Gastroesophageal sphincter (tissue), 4 donors: Measurements from ENCODE around the gene GABRR3. TPM values are rescaled to one million over a fixed set of nuclear protein-coding genes. Genes with fewer than 3 reads are reported as not detected.

ENCODE experiments used
- ATAC-seq: fragments of 150-250 bp; one replicate; pipeline ENCODE4 v1.9.1; 2016; ENCODE audit warnings: mild to moderate bottlenecking, moderate library complexity
- H3K27ac ChIP-seq, 4 donors: fragments of 200-600 bp; sonication (generic) in 3 of 4; 1 replicate in 3 of 4; 2 replicates in 1 of 4; pipeline ENCODE4 v1.5.1; 2016 to 2019
- H3K27me3 ChIP-seq: fragments of 200-600 bp; sonication (generic); one replicate; pipeline ENCODE4 v1.5.1; 2019
- H3K36me3 ChIP-seq, 2 donors: fragments of 200-600 bp; sonication (generic); one replicate each; pipeline ENCODE4 v1.5.1; 2019; ENCODE audit warnings: control low read depth in 1 of 2
- H3K4me1 ChIP-seq, 3 donors: fragments of 200-600 bp; sonication (generic); 1 replicate in 2 of 3; 2 replicates in 1 of 3; pipeline ENCODE4 v1.5.1; 2016 to 2019; ENCODE audit warnings: control low read depth in 2 of 3
- H3K4me3 ChIP-seq, 2 donors: fragments of 200-600 bp; sonication (generic); one replicate each; pipeline ENCODE4 v1.5.1; 2019; ENCODE audit warnings: mild to moderate bottlenecking in 1 of 2, moderate library complexity in 1 of 2
- H3K9me3 ChIP-seq, 3 donors: fragments of 200-600 bp; sonication (generic); one replicate each; pipeline ENCODE4 v1.5.1; 2017 to 2019; ENCODE audit warnings: control low read depth in 2 of 3
- EP300 ChIP-seq: sonication (generic); formaldehyde crosslinking; IDR thresholded peaks from one replicate; pipeline ENCODE4 v1.6.1; 2017; ENCODE audit warnings: antibody characterized with exemption, mild to moderate bottlenecking
- POLR2A ChIP-seq, 2 donors: fragments of 450-650 bp; IDR thresholded peaks; one replicate each; pipeline ENCODE4 v1.6.1; 2017; ENCODE audit warnings: antibody characterized with exemption in 2 of 2, mild to moderate bottlenecking in 2 of 2, moderate library complexity in 1 of 2
- POLR2AphosphoS5 ChIP-seq: sonication (generic); formaldehyde crosslinking; IDR thresholded peaks from one replicate; pipeline ENCODE4 v1.6.1; 2017; ENCODE audit warnings: antibody characterized with exemption
- WGBS, 2 donors: methylation state at CpG; one replicate each; pipeline ENCODE4 v1.1.5; 2018; ENCODE audit warnings: low coverage in 1 of 2; 5-methylcytosine and 5-hydroxymethylcytosine counted together
- total RNA-seq, 4 donors: library from RNA; depleted of rRNA; stranded (reverse); fragments of >200 nt; gene quantifications; one replicate each; pipeline ENCODE4 v1.1.0, GENCODE V29; 2016
- TF ChIP-seq, protein P1 (sequence below), 4 experiments: fragments of 200-600 bp in 2 of 4; fragments of 450-650 bp in 2 of 4; sonication (generic) in 1 of 4; IDR thresholded peaks; one replicate each; pipeline ENCODE4 v1.5.1; 2017 to 2019; ENCODE audit warnings: antibody characterized with exemption in 4 of 4, mild to moderate bottlenecking in 2 of 4, moderate library complexity in 2 of 4

The GABRR3 gene
- total RNA-seq, 4 donors from 2014 or later: not detected

DNA sequence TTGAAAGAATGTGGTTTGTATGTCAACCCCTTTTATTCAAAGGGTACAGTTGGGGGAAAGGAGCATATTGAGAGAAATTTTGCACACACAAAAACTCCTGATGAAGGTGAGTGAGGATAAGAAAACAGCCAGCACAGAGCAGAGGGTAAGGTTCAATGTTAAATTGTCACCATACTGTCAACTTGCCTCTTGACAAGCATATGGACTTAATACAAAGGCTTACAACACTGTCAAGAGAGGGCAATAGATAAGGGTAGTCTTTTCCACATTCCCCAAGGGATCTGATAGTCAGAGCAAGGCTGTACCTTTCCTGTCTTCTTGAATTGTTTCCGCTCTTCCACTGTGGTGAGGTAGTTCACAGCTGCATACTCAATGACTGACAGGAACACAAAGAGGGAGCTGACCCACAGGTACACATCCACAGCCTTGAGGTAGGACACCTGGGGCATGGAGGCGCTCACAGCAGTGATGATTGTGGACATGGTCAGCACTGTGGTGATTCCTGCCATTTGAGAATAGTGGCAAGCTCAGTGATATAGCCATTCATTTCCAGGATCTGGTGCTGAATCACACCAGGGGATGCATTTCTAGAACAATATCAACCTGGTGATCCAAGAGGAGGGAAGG is 42.5 kb downstream of the GABRR3 start:
- WGBS, 2 donors: 88 to 100% methylated on average over 1 to 2 of the region's 2 CpGs
- Histone ChIP-seq H3K9me3 (no peaks in the 10 kb centered on the region), H3K27ac (no peak overlapping the region), H3K4me1 (no peaks in the 10 kb centered on the region), H3K27me3 (no peaks in the 10 kb centered on the region), H3K4me3 (no peak overlapping the region), H3K36me3 (no peaks in the 10 kb centered on the region)
- ATAC-seq: no peak
- TF ChIP-seq, protein P1, sequence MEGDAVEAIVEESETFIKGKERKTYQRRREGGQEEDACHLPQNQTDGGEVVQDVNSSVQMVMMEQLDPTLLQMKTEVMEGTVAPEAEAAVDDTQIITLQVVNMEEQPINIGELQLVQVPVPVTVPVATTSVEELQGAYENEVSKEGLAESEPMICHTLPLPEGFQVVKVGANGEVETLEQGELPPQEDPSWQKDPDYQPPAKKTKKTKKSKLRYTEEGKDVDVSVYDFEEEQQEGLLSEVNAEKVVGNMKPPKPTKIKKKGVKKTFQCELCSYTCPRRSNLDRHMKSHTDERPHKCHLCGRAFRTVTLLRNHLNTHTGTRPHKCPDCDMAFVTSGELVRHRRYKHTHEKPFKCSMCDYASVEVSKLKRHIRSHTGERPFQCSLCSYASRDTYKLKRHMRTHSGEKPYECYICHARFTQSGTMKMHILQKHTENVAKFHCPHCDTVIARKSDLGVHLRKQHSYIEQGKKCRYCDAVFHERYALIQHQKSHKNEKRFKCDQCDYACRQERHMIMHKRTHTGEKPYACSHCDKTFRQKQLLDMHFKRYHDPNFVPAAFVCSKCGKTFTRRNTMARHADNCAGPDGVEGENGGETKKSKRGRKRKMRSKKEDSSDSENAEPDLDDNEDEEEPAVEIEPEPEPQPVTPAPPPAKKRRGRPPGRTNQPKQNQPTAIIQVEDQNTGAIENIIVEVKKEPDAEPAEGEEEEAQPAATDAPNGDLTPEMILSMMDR (IDR thresholded peaks at IDR 0.05): no peak
- TF ChIP-seq POLR2AphosphoS5: no peak
- no peak for TF ChIP-seq POLR2A (IDR thresholded peaks at IDR 0.05)
- TF ChIP-seq EP300: no peak

- Histone ChIP-seq H3K27ac (no peak overlapping the region), H3K27me3 (no peaks in the 10 kb centered on the region), H3K4me1 (no peaks in the 10 kb centered on the region), H3K9me3 (no peaks in the 10 kb centered on the region), H3K36me3 (no peaks in the 10 kb centered on the region), H3K4me3 (no peak overlapping the region)
- TF ChIP-seq EP300 (no peak), POLR2A (IDR thresholded peaks at IDR 0.05) (no peak), POLR2AphosphoS5 (no peak)
- TF ChIP-seq, protein P1 (IDR thresholded peaks at IDR 0.05): no peak
- no peak for ATAC-seq
- WGBS, 2 donors: 75 to 90% methylated on average over 3 to 4 of the region's 5 CpGs
Measured at GRCh38 chr3:97991293-97991682, 43.8 kb downstream of the GABRR3 start.

GRCh38 chr3:97990624-97991292 is 44.4 kb downstream of the GABRR3 start:
- H3K36me3 ChIP-seq: no peaks in the 10 kb centered on the region
- H3K27me3 ChIP-seq: no peaks in the 10 kb centered on the region
- no peaks in the 10 kb centered on the region for H3K9me3 ChIP-seq
- ATAC-seq: no peak
- no peak overlapping the region for H3K4me3 ChIP-seq
- no peak overlapping the region for H3K27ac ChIP-seq
- H3K4me1 ChIP-seq: no peaks in the 10 kb centered on the region
- WGBS, 2 donors: 38 to 43% methylated on average over 2 of the region's 2 CpGs
- TF ChIP-seq EP300 (no peak), POLR2AphosphoS5 (no peak), POLR2A (IDR thresholded peaks at IDR 0.05) (no peak)
- TF ChIP-seq, protein P1 (IDR thresholded peaks at IDR 0.05): no peak

DNA sequence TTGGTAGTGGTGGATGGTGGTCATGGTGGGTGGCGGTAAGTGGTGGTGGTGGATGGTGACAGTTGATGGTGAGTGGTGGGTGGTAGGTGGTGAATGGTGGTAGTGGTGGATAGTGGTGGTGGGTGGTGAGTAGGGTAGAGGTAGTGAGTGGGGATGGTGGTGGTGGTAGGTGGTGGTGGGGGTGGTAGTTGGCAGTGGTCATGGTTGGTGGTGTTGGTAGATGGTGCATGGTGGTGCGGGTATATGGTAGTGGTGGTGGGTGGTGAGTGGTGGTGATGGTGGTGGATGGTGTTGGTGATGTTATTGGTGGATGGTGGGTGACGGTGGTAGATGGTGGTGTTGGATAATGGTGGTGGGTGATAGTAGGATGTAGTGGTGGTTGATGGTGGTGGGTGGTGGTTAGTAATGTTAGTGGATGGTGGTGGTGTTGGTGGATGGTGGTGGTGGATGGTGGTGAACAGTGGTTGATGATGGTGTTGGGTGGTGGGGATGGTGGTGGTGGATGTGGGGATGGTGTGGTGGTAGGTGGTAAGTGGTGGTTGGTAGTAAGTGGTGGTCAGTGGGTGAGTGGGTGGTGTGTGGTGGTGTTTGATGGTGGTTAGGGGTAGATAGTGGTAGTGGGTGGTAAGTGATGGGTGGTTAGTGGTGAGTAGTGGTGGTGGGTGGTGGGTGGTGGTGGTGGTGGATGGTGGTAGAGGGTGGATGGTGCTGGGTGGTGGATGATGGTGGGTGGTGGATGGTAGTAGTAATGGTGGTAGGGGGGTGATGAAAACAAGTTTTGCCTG is 46.1 kb downstream of the GABRR3 start:
- Histone ChIP-seq H3K4me1 (peaks cover 0 to 4% (median 2%) of the 10 kb centered on the region in 3 donors), H3K4me3 (no peak overlapping the region), H3K9me3 (no peaks in the 10 kb centered on the region), H3K36me3 (no peaks in the 10 kb centered on the region), H3K27me3 (no peaks in the 10 kb centered on the region), H3K27ac (no peak overlapping the region)
- TF ChIP-seq POLR2AphosphoS5: no peak
- TF ChIP-seq EP300: no peak
- TF ChIP-seq, protein P1 (IDR thresholded peaks at IDR 0.05): no peak
- TF ChIP-seq POLR2A (IDR thresholded peaks at IDR 0.05): no peak
- WGBS, 2 donors: 97 to 99% methylated on average over 3 of the region's 3 CpGs
- ATAC-seq: peak; percentile 26
